ENCODE results near the gene BRWD1. TPM values are rescaled to one million over a fixed set of nuclear protein-coding genes. Genes with fewer than 3 reads are reported as not detected.

The BRWD1 gene
- total RNA-seq, 1 experiment from 2014 or later = 28.8 TPM

DNA sequence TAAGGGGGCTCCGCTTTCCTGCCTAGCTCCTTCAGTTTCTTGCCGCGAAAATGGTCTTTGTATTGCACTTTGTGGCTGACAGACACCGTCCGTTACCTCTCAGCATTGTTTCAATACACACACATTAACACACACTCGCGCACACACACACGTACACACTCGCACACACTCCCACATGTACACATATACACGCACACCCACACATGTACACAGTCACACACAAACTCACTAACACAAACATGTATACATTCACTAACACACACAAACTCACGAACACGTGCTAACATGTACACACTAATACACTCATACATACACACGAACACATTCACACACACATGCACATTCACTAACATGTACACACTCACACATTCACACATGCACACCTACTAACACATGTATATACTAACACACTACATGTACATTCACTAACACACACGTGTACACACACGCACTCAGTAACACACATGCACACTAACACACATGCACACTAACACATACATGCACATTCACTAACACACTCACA is 179.1 kb downstream of the BRWD1 start:
- Mint-ChIP-seq H3K4me1 (ENCODE audit: low read depth, unreplicated experiment) (peaks cover 7% of the 10 kb centered on the region), H3K27ac (ENCODE audit: unreplicated experiment) (no peak overlapping the region), H3K4me3 (ENCODE audit: low read depth, unreplicated experiment) (no peak overlapping the region), H3K27me3 (ENCODE audit: unreplicated experiment) (no peaks in the 10 kb centered on the region), H3K36me3 (ENCODE audit: insufficient read depth, unreplicated experiment) (no peaks in the 10 kb centered on the region), H3K9me3 (ENCODE audit: low read depth, unreplicated experiment) (no peaks in the 10 kb centered on the region)
- CTCF ChIA-PET = no interaction called here
- TF ChIP-seq, protein P1, sequence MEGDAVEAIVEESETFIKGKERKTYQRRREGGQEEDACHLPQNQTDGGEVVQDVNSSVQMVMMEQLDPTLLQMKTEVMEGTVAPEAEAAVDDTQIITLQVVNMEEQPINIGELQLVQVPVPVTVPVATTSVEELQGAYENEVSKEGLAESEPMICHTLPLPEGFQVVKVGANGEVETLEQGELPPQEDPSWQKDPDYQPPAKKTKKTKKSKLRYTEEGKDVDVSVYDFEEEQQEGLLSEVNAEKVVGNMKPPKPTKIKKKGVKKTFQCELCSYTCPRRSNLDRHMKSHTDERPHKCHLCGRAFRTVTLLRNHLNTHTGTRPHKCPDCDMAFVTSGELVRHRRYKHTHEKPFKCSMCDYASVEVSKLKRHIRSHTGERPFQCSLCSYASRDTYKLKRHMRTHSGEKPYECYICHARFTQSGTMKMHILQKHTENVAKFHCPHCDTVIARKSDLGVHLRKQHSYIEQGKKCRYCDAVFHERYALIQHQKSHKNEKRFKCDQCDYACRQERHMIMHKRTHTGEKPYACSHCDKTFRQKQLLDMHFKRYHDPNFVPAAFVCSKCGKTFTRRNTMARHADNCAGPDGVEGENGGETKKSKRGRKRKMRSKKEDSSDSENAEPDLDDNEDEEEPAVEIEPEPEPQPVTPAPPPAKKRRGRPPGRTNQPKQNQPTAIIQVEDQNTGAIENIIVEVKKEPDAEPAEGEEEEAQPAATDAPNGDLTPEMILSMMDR (IDR thresholded peaks at IDR 0.05; ENCODE audit: unreplicated experiment) = no peak
- no peak for DNase-seq
- intact Hi-C loops (cut with micrococcal nuclease; ENCODE audit: unreplicated experiment) = loop anchor here (10.0 kb wide), 1 partner anchor 460 kb away; no protein-coding TSS in a partner anchor
- BruUV-seq (replicated peaks) = no TSS peak

Other genes with a start within 250 kb of the BRWD1 start
- 46.4 and 50.0 TPM in 2 replicates for gene PSMG1, start 130.2 kb downstream of the BRWD1 start, total RNA-seq (2022)
- gene HMGN1, start 35.5 kb upstream of the BRWD1 start, total RNA-seq (2022) = 244 and 262 TPM in 2 replicates
- 1.7 and 2.0 TPM in 2 replicates for gene LCA5L, start 132.1 kb upstream of the BRWD1 start, total RNA-seq (2022)
- 3.2 and 3.7 TPM in 2 replicates for gene SH3BGR, start 138.3 kb upstream of the BRWD1 start, total RNA-seq (2022)

Data from Calu3 (cell line).